Prostate gland (tissue), 2 donors: ENCODE results near the gene TSR2.

Experiments used
- CTCF ChIP-seq, 4 experiments: fragments of 200-600 bp in 2 of 4; fragments of 450-650 bp in 2 of 4; sonication (generic) in 2 of 4; IDR thresholded peaks; 1 replicate in 3 of 4; 2 replicates in 1 of 4; pipeline ENCODE4 v1.5.1; 2016 to 2019; ENCODE audit warnings: antibody characterized with exemption in 4 of 4, mild to moderate bottlenecking in 2 of 4, moderate library complexity in 2 of 4
- POLR2A ChIP-seq: fragments of 450-650 bp; IDR thresholded peaks from one replicate; pipeline ENCODE4 v1.6.1; 2016; ENCODE audit warnings: antibody characterized with exemption, mild to moderate bottlenecking
- POLR2AphosphoS5 ChIP-seq: sonication (generic); formaldehyde crosslinking; IDR thresholded peaks from one replicate; pipeline ENCODE4 v1.6.1; 2017; ENCODE audit warnings: antibody characterized with exemption

- TF ChIP-seq CTCF (IDR thresholded peaks at IDR 0.05) (no peak), POLR2A (no peak), POLR2AphosphoS5 (no peak)
Observed at GRCh38 chrX:54419559-54420302, 20.5 kb upstream of the TSR2 start.
